ENCODE results near the gene ZSCAN10. TPM values are rescaled to one million over a fixed set of nuclear protein-coding genes. Genes with fewer than 3 reads are reported as not detected.
"Not testable (repeated sequence)": the region's sequence is repeated elsewhere in the genome, so short reads cannot be mapped to it uniquely, and the experiment has no call there.

The ZSCAN10 gene
- polyA plus RNA-seq, 1 experiment: not detected

- ChIA-PET POLR2A (no interaction called here), CTCF (no interaction called here)
- no peak for DNase-seq (ENCODE audit: low read depth)
- Histone ChIP-seq H3K27me3 (ENCODE audit: control insufficient read depth, insufficient read depth, low read length) (peaks cover 3% of the 10 kb centered on the region), H3K4me3 (ENCODE audit: low read depth, low read length) (no peak overlapping the region), H3K36me3 (ENCODE audit: control insufficient read depth, insufficient read depth, low read length) (no peaks in the 10 kb centered on the region)
- no peak for TF ChIP-seq CTCF (IDR thresholded peaks at IDR 0.05; ENCODE audit: insufficient read depth, low read depth, low read length)
Observed at GRCh38 chr16:3085868-3086595, 13.1 kb downstream of the ZSCAN10 start.

GRCh38 chr16:3084969-3085670 is 14.0 kb downstream of the ZSCAN10 start:
- Histone ChIP-seq H3K36me3 (ENCODE audit: control insufficient read depth, insufficient read depth, low read length) (no peaks in the 10 kb centered on the region), H3K4me3 (ENCODE audit: low read depth, low read length) (no peak overlapping the region), H3K27me3 (ENCODE audit: control insufficient read depth, insufficient read depth, low read length) (peaks cover 4% of the 10 kb centered on the region)
- DNase-seq (ENCODE audit: low read depth): no peak
- CTCF ChIA-PET: no interaction called here
- no peak for TF ChIP-seq CTCF (IDR thresholded peaks at IDR 0.05; ENCODE audit: insufficient read depth, low read depth, low read length)
- POLR2A ChIA-PET: no interaction called here

GRCh38 chr16:3084491-3084890 is 14.6 kb downstream of the ZSCAN10 start:
- H3K4me3 ChIP-seq (ENCODE audit: low read depth, low read length): no peak overlapping the region
- ChIA-PET CTCF (no interaction called here), POLR2A (no interaction called here)
- peaks cover 4% of the 10 kb centered on the region for H3K27me3 ChIP-seq (ENCODE audit: control insufficient read depth, insufficient read depth, low read length)
- no peaks in the 10 kb centered on the region for H3K36me3 ChIP-seq (ENCODE audit: control insufficient read depth, insufficient read depth, low read length)
- no peak for TF ChIP-seq CTCF (IDR thresholded peaks at IDR 0.05; ENCODE audit: insufficient read depth, low read depth, low read length)
- no peak for DNase-seq (ENCODE audit: low read depth)

GRCh38 chr16:3083408-3083807 is 15.7 kb downstream of the ZSCAN10 start:
- CTCF ChIA-PET: interaction anchor here (1.2 kb wide), 1 partner anchor 23 kb away, joined by 3 read pairs; no protein-coding TSS in a partner anchor
- POLR2A ChIA-PET; H3K36me3 ChIP-seq (ENCODE audit: control insufficient read depth, insufficient read depth, low read length); H3K4me3 ChIP-seq (ENCODE audit: low read depth, low read length); DNase-seq (ENCODE audit: low read depth); H3K27me3 ChIP-seq (ENCODE audit: control insufficient read depth, insufficient read depth, low read length): not testable (repeated sequence)

GRCh38 chr16:3081957-3082356 is 17.1 kb downstream of the ZSCAN10 start:
- H3K27me3 ChIP-seq (ENCODE audit: control insufficient read depth, insufficient read depth, low read length); DNase-seq (ENCODE audit: low read depth); POLR2A ChIA-PET; H3K36me3 ChIP-seq (ENCODE audit: control insufficient read depth, insufficient read depth, low read length); H3K4me3 ChIP-seq (ENCODE audit: low read depth, low read length): not testable (repeated sequence)
- CTCF ChIA-PET: interaction anchor here (1.1 kb wide), 1 partner anchor 23 kb away, joined by 3 read pairs; no protein-coding TSS in a partner anchor

- no peak for TF ChIP-seq CTCF (IDR thresholded peaks at IDR 0.05; ENCODE audit: insufficient read depth, low read depth, low read length)
- POLR2A ChIA-PET: no interaction called here
- H3K27me3 ChIP-seq (ENCODE audit: control insufficient read depth, insufficient read depth, low read length): peaks cover 12% of the 10 kb centered on the region
- no peak overlapping the region for H3K4me3 ChIP-seq (ENCODE audit: low read depth, low read length)
- CTCF ChIA-PET: interaction anchor here (0.8 to 1.4 kb wide), 3 partner anchors 9 to 18 kb away, joined by 3 to 4 read pairs (median 4); no protein-coding TSS in a partner anchor
- no peak for DNase-seq (ENCODE audit: low read depth)
- no peaks in the 10 kb centered on the region for H3K36me3 ChIP-seq (ENCODE audit: control insufficient read depth, insufficient read depth, low read length)
Observed at GRCh38 chr16:3080024-3080423, 19.1 kb downstream of the ZSCAN10 start.

All from BJ (cell line).